ENCODE data around the gene MTNR1A. TPM values are rescaled to one million over a fixed set of nuclear protein-coding genes. Genes with fewer than 3 reads are reported as not detected.
"Not testable (repeated sequence)": the region's sequence is repeated elsewhere in the genome, so short reads cannot be mapped to it uniquely, and the experiment has no call there.

MTNR1A gene
- total RNA-seq, 1 donor from 2014 or later: 0.94 TPM

- DNase-seq: no peak
Observed at GRCh38 chr4:186561748-186562147, 6.4 kb upstream of the MTNR1A start.

DNA sequence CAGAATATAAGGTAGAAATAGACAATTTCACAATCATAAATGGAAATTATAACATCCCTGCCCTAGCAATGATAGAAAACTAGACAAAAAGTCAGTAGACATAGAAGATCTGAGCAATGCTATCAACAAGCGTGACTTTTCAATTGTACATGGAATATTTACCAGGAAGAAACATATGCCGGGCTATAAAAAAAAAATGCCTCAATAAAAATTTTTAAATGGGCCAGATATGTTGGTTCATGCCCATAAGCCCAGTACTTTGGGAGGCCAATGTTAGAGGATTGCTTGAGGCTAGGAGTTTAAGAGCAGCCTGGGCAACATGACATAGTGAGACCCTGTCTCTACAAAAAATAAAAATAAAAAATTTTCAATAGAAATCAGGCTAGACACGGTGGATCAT is 5.3 kb upstream of the MTNR1A start:
- no peak for DNase-seq

DNA sequence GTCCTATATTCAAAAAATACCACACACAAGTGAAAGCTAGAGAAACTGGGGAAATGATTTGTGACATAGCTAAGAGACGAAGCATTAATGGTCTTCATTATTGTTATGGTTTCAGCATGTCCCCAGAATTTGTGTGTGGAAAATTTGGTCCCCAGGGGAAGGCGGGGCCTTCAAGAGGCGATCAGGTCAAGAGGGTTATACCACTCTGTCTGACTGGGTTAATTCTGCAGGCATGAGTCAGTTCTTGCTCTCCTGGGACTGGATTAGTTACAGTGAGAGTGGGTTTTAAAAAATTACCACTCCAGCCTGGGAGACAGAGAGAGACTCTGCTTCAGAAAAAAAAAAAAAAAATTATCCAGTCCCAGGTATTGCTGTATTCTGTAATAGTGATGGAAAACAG is 2.1 kb upstream of the MTNR1A start:
- no peak for DNase-seq

DNA sequence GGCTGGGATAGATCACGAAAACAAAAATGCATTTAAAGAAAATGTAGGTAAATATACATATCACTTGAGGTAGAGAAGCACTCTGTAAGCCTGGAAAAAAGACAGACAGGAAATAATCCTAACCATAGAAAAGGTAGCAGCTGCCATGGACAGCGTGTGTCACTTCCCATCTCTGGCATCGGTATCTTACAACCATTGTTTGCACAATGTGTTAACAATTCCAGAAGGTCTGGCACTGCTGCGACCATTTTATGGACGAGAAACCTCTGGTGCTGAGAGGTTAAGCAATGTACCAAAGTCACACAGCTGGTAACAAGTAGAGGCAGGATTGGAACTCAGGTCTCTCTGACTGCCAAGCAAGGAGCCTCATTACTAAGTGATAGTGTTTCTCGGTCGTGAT is 1.7 kb upstream of the MTNR1A start:
- DNase-seq: no peak

DNA sequence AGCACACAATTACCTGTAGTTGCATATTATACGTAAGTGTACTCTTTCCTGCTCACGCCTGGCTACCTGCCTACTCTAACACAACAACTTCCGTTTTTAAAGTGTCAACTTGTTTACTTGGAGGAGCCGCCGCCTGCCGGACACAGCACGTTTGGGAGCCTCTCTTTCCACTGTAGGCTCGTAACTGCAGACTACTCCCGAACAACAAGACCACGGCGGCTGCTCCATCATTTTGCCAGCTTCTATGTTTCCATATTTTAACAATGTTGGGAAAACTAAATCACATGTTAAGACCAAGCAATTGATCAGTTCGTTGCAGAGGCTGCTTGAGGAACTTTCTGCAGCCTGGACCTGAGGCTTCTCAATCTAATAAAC is 841 bp downstream of the MTNR1A start:
- no peak for DNase-seq

DNA sequence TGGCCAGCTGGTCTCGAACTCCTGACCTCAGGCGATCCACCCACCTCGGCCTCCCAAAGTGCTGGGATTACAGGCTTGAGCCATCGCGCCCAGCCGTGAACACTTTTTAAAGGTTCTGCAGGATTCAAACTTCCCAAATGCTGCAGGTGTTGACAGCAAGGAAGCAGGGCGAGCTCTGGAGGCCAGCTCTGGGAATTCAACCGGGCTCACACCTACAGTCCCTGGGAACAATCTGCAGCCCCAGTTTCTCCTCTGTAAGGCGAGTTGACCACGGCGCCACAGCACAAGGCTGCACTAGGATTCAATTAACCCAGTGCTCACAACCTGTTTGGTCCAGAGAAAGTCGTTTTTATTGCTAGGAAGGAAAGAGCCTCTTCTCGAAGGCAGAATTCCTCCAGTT is 1.6 kb downstream of the MTNR1A start:
- no peak for DNase-seq

- no peak for DNase-seq
Observed at GRCh38 chr4:186551849-186552248, 3.5 kb downstream of the MTNR1A start.

DNA sequence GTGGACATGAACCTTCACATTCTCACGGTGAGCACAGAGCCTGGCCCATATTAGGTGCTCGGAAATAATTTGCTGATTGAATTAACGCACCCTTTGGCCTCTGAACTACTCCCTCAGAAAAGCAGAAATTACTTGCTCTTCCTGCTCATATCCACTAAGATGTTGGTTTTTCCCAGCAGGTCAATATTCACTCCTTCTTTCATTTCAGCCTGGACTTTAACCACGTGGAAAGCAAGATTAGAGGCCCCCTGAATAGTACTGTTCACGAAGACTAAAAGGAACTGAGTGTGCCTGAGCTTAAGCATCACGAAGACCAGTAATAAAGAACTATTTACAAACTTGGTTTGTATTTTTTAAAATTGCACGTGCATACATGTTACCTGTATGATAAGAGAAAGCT is 9.9 kb downstream of the MTNR1A start:
- DNase-seq: no peak

GRCh38 chr4:186543206-186543605 is 12.2 kb downstream of the MTNR1A start:
- DNase-seq: no peak

DNA sequence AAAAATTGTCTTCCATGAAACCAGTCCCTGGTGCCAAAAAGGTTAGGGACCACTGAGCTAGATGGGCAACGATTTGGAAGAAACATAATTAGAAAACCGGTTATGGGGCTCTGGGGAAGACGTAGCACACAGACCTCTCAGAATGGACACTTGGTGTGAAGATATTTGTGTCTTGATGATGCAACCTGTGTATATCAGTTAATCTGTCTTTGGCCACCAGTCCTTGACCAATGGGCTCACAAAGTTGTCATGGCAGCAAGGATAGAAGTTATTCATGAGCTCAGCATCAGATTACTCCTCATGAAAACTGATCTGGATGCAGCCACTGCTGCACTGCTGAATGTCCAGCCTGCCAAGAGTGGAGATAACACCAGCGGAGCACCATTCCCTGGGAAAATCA is 13.6 kb downstream of the MTNR1A start:
- DNase-seq: no peak

DNA sequence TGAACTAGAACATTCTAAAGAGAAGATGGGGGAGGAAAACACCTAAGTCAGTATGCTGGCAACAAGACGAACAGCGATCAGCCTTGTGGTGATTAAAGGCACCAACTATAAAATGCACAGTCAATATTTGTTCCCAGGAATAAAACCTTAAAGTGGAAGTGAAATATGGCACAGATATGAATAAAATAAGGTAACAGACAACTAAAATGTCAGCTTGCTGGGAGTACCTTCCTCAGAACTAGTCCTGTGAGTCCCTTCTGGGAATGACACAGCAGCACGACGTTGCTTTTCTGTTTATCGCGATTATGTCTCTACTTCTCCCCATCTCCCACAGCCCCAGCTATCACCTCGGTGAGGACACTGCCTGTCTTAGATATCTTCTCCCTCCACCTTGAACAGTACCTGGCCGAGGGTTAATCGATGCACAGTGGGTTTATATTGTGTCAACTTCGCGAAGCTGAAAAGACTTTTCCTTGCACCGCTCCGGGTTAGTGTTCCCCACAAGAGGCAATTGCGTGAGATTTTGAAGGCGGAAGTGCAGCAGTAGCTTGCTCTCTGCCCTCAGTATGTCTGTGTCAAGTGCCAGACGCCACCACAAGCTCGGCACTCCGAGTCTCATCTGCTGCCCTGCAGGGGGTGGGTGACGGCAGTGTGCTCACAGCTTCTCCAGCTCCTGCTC is 17.4 kb downstream of the MTNR1A start:
- DNase-seq: no peak

- DNase-seq: no peak
Observed at GRCh38 chr4:186536285-186536684, 19.1 kb downstream of the MTNR1A start.

DNA sequence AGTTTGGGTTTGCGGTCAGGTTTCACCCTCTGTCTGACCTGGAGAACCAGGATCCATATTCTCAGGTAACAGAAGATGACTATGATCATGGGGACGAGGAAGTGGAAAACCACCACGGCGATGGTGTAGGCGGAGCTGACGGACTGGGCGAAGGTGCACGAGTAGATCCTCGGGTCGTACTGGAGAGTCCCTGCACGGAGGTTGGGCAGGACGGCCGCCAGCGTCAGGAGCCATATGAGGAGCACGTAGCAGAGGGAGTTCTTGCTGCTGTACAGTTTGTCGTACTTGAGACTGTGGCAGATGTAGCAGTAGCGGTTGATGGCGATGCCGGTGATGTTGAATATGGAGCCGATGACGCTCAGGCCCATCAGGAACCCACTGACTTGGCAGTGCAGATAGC is 21.3 kb downstream of the MTNR1A start:
- DNase-seq: no peak

GRCh38 chr4:186523927-186524326 is 31.4 kb downstream of the MTNR1A start:
- not testable (repeated sequence) for DNase-seq

GRCh38 chr4:186516287-186516686 is 39.1 kb downstream of the MTNR1A start:
- no peak for DNase-seq

- no peak for DNase-seq
Observed at GRCh38 chr4:186514271-186514950, 41.0 kb downstream of the MTNR1A start.

DNA sequence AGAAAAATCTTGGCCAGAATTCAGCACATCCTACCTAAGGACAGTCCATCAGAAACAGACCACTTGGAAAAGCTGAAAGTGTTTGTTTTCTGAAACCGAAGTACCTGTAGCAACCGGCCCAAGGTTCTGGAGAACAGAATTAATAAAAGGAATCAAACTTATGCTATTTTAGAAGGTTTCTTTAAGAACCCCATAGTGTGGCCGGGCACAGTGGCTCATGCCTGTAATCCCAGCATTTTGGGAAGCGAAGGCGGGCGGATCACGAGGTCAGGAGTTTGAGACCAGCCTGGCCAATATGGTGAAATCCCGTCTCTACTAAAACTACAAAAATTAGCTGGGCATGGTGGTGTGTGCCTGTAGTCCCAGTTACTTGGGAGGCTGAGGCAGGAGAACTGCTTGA is 50.6 kb downstream of the MTNR1A start:
- DNase-seq: not testable (repeated sequence)

DNA sequence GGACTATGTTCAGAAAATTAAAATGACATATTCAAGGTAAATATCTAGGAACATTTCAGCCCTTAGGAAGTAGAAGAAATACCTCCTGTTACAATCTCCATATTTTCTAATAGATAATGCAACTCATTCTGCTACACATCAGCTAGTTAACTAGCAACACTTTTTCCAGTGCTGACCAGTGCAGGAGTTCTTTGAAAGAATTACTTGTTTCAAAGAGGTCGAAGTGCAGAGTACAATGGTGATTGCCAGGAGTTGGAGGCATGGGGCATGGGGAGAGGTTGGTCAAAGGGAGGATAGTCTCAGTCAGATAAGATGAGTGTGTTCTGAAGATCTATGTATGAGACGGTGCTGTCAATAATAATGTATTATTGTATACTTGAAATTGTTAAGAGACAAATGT is 53.1 kb downstream of the MTNR1A start:
- DNase-seq: no peak

DNA sequence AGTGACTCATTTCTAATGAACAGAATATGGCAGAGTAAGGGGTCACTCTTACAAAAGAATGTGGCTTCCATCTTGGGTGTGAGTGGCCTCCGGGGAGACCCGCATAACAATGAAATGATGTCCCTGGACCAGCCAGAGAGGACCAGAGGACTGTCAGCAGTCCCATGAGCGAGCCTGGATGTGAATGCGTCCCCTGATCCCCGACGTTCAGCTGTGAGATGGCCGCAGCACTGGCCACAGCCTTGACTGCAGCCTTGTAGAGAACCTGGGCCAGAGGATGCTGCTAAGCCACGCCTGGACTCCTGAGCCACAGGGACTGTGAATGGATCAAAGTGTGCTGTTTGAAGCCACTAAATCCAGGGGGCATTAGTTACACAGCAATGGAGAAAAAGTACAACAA is 53.8 kb downstream of the MTNR1A start:
- DNase-seq: no peak

DNA sequence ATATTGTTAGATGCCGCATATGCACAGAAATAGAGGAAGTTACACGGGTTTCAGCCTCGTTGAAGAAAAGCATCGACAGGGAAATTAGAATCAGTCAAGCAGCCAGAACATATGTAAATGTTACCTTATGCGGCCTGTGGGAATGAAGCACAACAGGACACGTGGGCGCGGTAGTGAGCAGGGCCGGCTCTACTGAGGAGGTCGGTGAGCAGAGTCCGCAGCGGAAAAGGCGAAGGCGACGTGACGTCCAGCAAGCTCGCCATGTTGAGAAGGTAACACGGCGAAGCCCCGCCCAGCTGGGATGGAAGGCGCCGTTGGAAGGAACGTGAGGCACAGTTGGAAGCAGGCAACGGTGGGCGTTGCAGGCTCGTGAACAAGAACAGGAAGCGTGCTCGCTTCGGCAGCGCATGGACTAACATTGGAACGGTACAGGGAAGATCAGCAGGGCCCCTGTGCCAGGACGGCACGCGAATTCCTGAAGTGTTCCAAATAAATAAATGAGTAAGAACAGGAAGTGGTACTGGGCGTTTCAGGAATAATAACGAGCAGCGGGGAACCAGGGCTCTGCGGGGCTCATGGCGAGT is 54.6 kb downstream of the MTNR1A start:
- DNase-seq: no peak

DNA sequence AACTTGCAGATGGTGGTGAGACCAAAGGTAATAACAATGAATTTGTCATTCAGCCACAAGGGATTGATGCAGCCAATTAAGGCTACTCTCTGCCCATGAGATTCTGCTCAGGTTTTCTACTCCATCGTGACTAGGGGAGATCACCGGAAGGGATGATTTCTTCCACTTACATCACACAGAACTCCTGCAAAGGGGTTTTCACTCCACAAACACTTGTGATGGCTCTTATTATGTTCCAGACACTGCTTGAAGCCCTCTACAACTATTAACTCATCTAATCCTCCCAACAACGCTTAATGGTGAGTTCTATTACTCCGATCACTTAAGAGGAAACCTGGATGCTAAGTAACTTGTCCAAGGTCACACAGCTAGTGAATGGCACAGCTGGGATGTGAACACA is 55.9 kb downstream of the MTNR1A start:
- no peak for DNase-seq

- DNase-seq: no peak
Observed at GRCh38 chr4:186497043-186497442, 58.3 kb downstream of the MTNR1A start.

GRCh38 chr4:186494496-186494895 is 60.9 kb downstream of the MTNR1A start:
- DNase-seq: no peak

GRCh38 chr4:186487726-186488125 is 67.6 kb downstream of the MTNR1A start:
- no peak for DNase-seq

All from occipital lobe (tissue), 2 donors.